ENCODE measurements around the gene SACS.
A peak's percentile ranks its signal among the peaks of the same experiment; 100 is the strongest.

The SACS gene

GRCh38 chr13:23383151-23383550 is 50.4 kb downstream of the SACS start:
- Histone ChIP-seq H3K9ac (ENCODE audit: low read length) (no peak overlapping the region), H3K27me3 (ENCODE audit: control insufficient read depth, insufficient read depth, low read length) (no peaks in the 10 kb centered on the region), H3K4me1 (ENCODE audit: control insufficient read depth, insufficient read depth, low read length) (peaks cover 20% of the 10 kb centered on the region), H3K36me3 (ENCODE audit: control insufficient read depth, insufficient read depth, low read length) (no peaks in the 10 kb centered on the region), H3K9me3 (ENCODE audit: control insufficient read depth, insufficient read depth, low read depth, low read length) (no peaks in the 10 kb centered on the region), H3K4me3 (ENCODE audit: low read depth, low read length) (no peak overlapping the region), H3K27ac (ENCODE audit: low read depth, low read length) (no peak overlapping the region)

DNA sequence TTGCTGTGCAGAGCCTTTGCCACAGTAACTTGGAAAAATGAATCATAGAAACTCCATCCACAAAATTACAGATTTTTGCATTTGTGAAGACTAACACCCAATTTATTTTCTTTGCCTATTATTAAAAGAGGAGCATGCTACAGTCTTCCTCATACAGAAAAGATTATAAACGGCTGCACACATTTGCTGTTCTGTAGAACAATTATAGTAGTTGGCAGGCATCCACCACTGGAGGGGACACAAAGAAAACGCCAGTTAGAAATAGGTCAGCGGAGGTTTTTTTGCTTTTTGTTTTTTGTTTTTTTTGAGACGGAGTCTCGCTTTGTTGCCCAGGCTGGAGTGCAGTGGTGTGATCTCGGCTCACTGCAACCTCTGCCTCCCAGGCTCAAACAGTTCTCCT is 51.6 kb downstream of the SACS start:
- H3K4me1 ChIP-seq (ENCODE audit: control insufficient read depth, insufficient read depth, low read length) = peaks cover 26% of the 10 kb centered on the region
- no peaks in the 10 kb centered on the region for H3K36me3 ChIP-seq (ENCODE audit: control insufficient read depth, insufficient read depth, low read length)
- no peak overlapping the region for H3K27ac ChIP-seq (ENCODE audit: low read depth, low read length)
- H3K9me3 ChIP-seq (ENCODE audit: control insufficient read depth, insufficient read depth, low read depth, low read length) = no peaks in the 10 kb centered on the region
- H3K9ac ChIP-seq (ENCODE audit: low read length) = no peak overlapping the region
- H3K27me3 ChIP-seq (ENCODE audit: control insufficient read depth, insufficient read depth, low read length) = no peaks in the 10 kb centered on the region
- H3K4me3 ChIP-seq (ENCODE audit: low read depth, low read length) = no peak overlapping the region

DNA sequence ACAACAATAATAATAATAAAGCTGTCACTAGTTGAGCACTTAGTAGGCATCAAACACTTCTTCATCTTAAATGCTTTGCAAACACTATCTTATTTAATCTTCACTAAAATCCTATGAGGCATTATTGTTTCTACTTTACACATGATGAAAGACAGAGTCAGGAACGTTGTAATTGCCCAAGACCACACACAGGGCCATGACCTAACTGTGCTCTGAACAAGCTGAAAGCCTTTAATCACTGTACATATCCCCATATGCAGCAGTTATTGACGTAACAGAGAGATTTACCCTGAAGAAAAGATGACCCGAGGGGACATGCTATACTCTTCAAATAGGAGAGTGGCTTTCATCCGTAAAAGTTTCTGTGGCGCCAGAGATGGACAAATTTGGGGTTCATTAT is 53.0 kb downstream of the SACS start:
- Histone ChIP-seq H3K4me1 (ENCODE audit: control insufficient read depth, insufficient read depth, low read length) (peaks cover 31% of the 10 kb centered on the region), H3K9me3 (ENCODE audit: control insufficient read depth, insufficient read depth, low read depth, low read length) (no peaks in the 10 kb centered on the region), H3K4me3 (ENCODE audit: low read depth, low read length) (no peak overlapping the region), H3K36me3 (ENCODE audit: control insufficient read depth, insufficient read depth, low read length) (no peaks in the 10 kb centered on the region), H3K9ac (ENCODE audit: low read length) (no peak overlapping the region), H3K27me3 (ENCODE audit: control insufficient read depth, insufficient read depth, low read length) (no peaks in the 10 kb centered on the region), H3K27ac (ENCODE audit: low read depth, low read length) (no peak overlapping the region)

DNA sequence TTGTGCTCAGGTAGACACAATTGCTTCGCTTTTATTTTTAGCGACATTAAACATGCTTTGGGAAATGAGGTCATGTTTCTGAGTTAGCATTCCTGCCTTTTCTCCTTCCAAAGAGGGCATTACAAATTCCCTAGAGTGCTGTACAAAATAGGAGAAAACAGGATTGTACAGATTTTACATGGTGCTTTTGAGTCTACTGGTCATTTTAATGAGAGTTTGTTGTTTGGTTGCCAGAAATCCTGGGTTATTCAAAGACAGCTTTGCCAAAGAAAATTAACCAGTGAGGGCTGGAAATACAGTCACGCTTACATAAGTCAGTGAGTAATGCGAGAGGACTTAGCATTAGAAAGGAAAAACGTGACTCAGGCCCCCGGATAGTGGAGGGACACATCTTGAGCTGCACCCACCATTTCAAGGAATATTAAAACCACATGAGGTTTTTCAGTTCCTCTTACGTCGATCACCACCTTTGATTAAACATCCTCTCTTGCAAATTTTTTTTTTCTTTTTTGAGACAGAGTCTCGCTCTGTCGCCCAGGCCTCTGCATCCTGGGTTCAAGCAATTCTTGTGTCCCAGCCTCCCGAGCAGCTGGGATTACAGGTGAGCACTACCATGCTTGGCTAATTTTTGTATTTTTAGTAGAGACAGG is 55.4 kb downstream of the SACS start:
- H3K9ac ChIP-seq (ENCODE audit: low read length) = no peak overlapping the region
- no peak overlapping the region for H3K4me3 ChIP-seq (ENCODE audit: low read depth, low read length)

DNA sequence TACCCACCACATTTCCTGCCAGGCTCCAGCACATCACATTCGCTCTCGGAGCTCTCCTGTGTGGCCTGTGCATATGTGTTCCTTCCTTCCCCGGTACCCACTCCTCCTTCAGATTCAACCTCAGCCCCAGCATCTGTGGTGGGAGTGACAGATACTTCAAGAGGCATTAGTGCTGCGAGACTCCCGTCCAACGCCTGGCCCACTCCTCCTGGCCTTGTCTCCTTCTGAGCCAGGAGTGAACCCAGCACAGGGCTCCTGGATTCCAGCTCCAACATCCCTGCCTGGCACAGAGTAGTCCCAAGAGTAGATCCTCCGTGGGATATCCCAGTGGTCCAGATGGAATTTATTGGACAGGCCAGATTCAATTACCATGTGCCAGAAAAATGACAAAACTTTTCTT is 55.9 kb downstream of the SACS start:
- peak overlapping the region; percentile 66; the same call in 1 of the 2 replicates for H3K27ac ChIP-seq (ENCODE audit: low read depth, low read length)
- H3K4me1 ChIP-seq (ENCODE audit: control insufficient read depth, insufficient read depth, low read length) = peaks cover 39% of the 10 kb centered on the region
- peaks cover 6% of the 10 kb centered on the region for H3K36me3 ChIP-seq (ENCODE audit: control insufficient read depth, insufficient read depth, low read length)
- no peak overlapping the region for H3K4me3 ChIP-seq (ENCODE audit: low read depth, low read length)
- no peaks in the 10 kb centered on the region for H3K9me3 ChIP-seq (ENCODE audit: control insufficient read depth, insufficient read depth, low read depth, low read length)
- no peaks in the 10 kb centered on the region for H3K27me3 ChIP-seq (ENCODE audit: control insufficient read depth, insufficient read depth, low read length)
- no peak overlapping the region for H3K9ac ChIP-seq (ENCODE audit: low read length)

More for the DNA sequence above, 55.4 kb downstream of the SACS start:
- Histone ChIP-seq H3K27ac (ENCODE audit: low read depth, low read length) (peak overlapping the region; percentile 66; the same call in 1 of the 2 replicates), H3K36me3 (ENCODE audit: control insufficient read depth, insufficient read depth, low read length) (peaks cover under 1% of the 10 kb centered on the region; the same call in 1 of the 2 replicates), H3K4me1 (ENCODE audit: control insufficient read depth, insufficient read depth, low read length) (peaks cover 39% of the 10 kb centered on the region), H3K9me3 (ENCODE audit: control insufficient read depth, insufficient read depth, low read depth, low read length) (no peaks in the 10 kb centered on the region), H3K27me3 (ENCODE audit: control insufficient read depth, insufficient read depth, low read length) (no peaks in the 10 kb centered on the region)

GRCh38 chr13:23375001-23375971 is 58.2 kb downstream of the SACS start:
- H3K4me1 ChIP-seq (ENCODE audit: control insufficient read depth, insufficient read depth, low read length) = peaks cover 39% of the 10 kb centered on the region
- peaks cover 24% of the 10 kb centered on the region for H3K36me3 ChIP-seq (ENCODE audit: control insufficient read depth, insufficient read depth, low read length)
- no peak overlapping the region for H3K27ac ChIP-seq (ENCODE audit: low read depth, low read length)
- peak overlapping the region; percentile 94 for H3K9ac ChIP-seq (ENCODE audit: low read length)
- no peaks in the 10 kb centered on the region for H3K27me3 ChIP-seq (ENCODE audit: control insufficient read depth, insufficient read depth, low read length)
- peak overlapping the region; percentile 97 for H3K4me3 ChIP-seq (ENCODE audit: low read depth, low read length)
- H3K9me3 ChIP-seq (ENCODE audit: control insufficient read depth, insufficient read depth, low read depth, low read length) = no peaks in the 10 kb centered on the region

- no peak overlapping the region for H3K4me3 ChIP-seq (ENCODE audit: low read depth, low read length)
- H3K36me3 ChIP-seq (ENCODE audit: control insufficient read depth, insufficient read depth, low read length) = peaks cover 45% of the 10 kb centered on the region
- H3K4me1 ChIP-seq (ENCODE audit: control insufficient read depth, insufficient read depth, low read length) = peaks cover 14% of the 10 kb centered on the region
- no peak overlapping the region for H3K27ac ChIP-seq (ENCODE audit: low read depth, low read length)
- H3K9ac ChIP-seq (ENCODE audit: low read length) = no peak overlapping the region
- no peaks in the 10 kb centered on the region for H3K9me3 ChIP-seq (ENCODE audit: control insufficient read depth, insufficient read depth, low read depth, low read length)
- no peaks in the 10 kb centered on the region for H3K27me3 ChIP-seq (ENCODE audit: control insufficient read depth, insufficient read depth, low read length)
Measured at GRCh38 chr13:23372264-23372906, 61.1 kb downstream of the SACS start.

DNA sequence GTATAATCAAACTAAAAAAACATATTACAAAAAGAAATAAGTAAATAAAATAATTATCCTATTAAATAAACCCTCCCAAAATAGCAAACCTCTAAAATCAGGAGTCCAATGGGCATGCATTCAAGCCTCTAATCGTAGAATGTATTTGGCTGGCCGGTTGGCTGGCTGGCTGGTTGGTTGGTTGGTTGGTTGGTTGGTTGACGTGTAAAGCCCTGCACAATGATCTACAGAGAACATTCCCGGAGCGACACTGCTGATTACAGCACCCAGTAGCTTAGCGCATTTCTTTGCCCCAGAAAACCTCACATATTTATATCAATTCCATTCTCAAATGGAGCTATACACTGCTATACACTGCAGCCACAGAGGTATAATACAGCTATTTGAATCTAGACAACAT is 65.6 kb downstream of the SACS start:
- no peaks in the 10 kb centered on the region for H3K4me1 ChIP-seq (ENCODE audit: control insufficient read depth, insufficient read depth, low read length)
- no peak overlapping the region for H3K4me3 ChIP-seq (ENCODE audit: low read depth, low read length)
- no peaks in the 10 kb centered on the region for H3K9me3 ChIP-seq (ENCODE audit: control insufficient read depth, insufficient read depth, low read depth, low read length)
- H3K27me3 ChIP-seq (ENCODE audit: control insufficient read depth, insufficient read depth, low read length) = no peaks in the 10 kb centered on the region
- peaks cover 82% of the 10 kb centered on the region for H3K36me3 ChIP-seq (ENCODE audit: control insufficient read depth, insufficient read depth, low read length)
- H3K27ac ChIP-seq (ENCODE audit: low read depth, low read length) = no peak overlapping the region
- no peak overlapping the region for H3K9ac ChIP-seq (ENCODE audit: low read length)

DNA sequence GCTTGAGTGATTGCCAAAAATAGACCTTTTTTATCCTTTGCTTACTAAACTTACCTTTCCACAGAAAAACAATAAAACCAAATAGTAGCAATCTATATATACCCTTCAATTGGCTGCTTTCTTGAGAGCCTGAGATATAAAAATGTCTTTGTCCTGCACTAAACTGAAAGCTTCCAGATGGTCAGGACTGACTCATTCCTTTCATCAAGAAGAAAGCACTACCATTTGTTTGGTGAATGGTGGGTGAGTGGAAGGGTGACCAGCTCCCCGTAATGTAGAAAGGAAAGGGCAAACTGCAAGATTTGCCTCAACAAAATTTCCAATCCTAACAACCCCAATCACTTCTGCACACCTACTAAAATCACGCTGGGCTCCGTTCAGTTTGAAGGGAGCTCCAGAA is 67.8 kb downstream of the SACS start:
- Histone ChIP-seq H3K4me1 (ENCODE audit: control insufficient read depth, insufficient read depth, low read length) (no peaks in the 10 kb centered on the region), H3K36me3 (ENCODE audit: control insufficient read depth, insufficient read depth, low read length) (peaks cover 76% of the 10 kb centered on the region), H3K27me3 (ENCODE audit: control insufficient read depth, insufficient read depth, low read length) (no peaks in the 10 kb centered on the region), H3K9ac (ENCODE audit: low read length) (no peak overlapping the region), H3K9me3 (ENCODE audit: control insufficient read depth, insufficient read depth, low read depth, low read length) (no peaks in the 10 kb centered on the region), H3K4me3 (ENCODE audit: low read depth, low read length) (no peak overlapping the region), H3K27ac (ENCODE audit: low read depth, low read length) (no peak overlapping the region)

- Histone ChIP-seq H3K9ac (ENCODE audit: low read length) (no peak overlapping the region), H3K4me3 (ENCODE audit: low read depth, low read length) (no peak overlapping the region), H3K27ac (ENCODE audit: low read depth, low read length) (no peak overlapping the region), H3K27me3 (ENCODE audit: control insufficient read depth, insufficient read depth, low read length) (no peaks in the 10 kb centered on the region), H3K9me3 (ENCODE audit: control insufficient read depth, insufficient read depth, low read depth, low read length) (no peaks in the 10 kb centered on the region), H3K36me3 (ENCODE audit: control insufficient read depth, insufficient read depth, low read length) (peaks cover 66% of the 10 kb centered on the region), H3K4me1 (ENCODE audit: control insufficient read depth, insufficient read depth, low read length) (no peaks in the 10 kb centered on the region)
Measured at GRCh38 chr13:23359882-23360281, 73.6 kb downstream of the SACS start.

DNA sequence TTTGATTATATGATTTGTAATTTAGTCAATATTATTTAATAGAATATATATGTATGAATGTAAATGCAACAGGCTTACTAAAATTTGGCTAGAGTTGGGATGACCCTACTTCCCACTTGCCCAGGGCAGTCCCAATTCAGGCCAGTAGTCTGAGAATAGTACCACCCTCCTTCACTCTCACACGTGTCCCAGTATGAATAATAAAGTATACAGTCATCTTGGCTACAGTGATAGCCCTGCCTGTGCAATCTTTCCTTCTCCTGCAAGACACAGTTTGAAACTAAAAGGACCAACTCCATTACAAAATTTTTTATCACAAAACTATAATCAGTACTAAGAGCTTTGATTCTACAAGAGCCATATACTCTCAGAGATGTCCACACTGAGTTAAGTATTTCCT is 76.2 kb downstream of the SACS start:
- no peaks in the 10 kb centered on the region for H3K9me3 ChIP-seq (ENCODE audit: control insufficient read depth, insufficient read depth, low read depth, low read length)

More for the DNA sequence above, 76.2 kb downstream of the SACS start:
- Histone ChIP-seq H3K4me3 (ENCODE audit: low read depth, low read length) (no peak overlapping the region), H3K36me3 (ENCODE audit: control insufficient read depth, insufficient read depth, low read length) (peaks cover 70% of the 10 kb centered on the region), H3K27ac (ENCODE audit: low read depth, low read length) (no peak overlapping the region), H3K27me3 (ENCODE audit: control insufficient read depth, insufficient read depth, low read length) (no peaks in the 10 kb centered on the region), H3K9ac (ENCODE audit: low read length) (no peak overlapping the region), H3K4me1 (ENCODE audit: control insufficient read depth, insufficient read depth, low read length) (no peaks in the 10 kb centered on the region)

Data from HUES6 (cell line).